GM18511 (cell line): ENCODE data around the gene S100Z.
"Not testable (repeated sequence)": the region's sequence is repeated elsewhere in the genome, so short reads cannot be mapped to it uniquely, and the experiment has no call there.

Experiments used
- ATAC-seq: cut with Tn5 transposase; IDR thresholded peaks from one replicate; pipeline ENCODE4 v1.9.1; 2021; ENCODE audit warnings: mild to moderate bottlenecking, moderate library complexity; ENCODE audit not compliant: unreplicated experiment

Gene S100Z

GRCh38 chr5:76867827-76868693 lies 18.2 kb downstream of the S100Z start:
- ATAC-seq, result no peak

DNA sequence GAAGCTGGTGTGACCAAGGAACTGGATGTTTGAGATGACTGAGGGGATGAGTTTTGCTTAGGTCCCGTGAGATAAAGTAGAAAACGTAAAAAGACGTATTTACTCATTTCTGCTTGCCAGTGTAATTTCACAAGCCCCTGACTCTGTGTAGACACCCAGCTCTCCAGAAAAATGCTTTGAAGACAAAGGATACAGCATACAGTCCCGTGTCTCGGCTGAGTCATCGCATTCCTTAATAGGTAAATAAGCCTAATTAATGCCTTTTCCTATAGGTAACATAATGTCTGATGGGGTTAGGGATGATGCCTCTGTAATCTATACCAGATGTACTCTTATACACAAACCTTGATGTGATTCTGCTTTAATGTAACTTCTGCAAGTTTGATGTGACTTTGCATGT lies 20.2 kb downstream of the S100Z start:
- no peak for ATAC-seq

- ATAC-seq, result no peak
Measured at GRCh38 chr5:76874088-76874581, 24.3 kb downstream of the S100Z start.

- no peak for ATAC-seq
Measured at GRCh38 chr5:76888733-76889300, 39.0 kb downstream of the S100Z start.

DNA sequence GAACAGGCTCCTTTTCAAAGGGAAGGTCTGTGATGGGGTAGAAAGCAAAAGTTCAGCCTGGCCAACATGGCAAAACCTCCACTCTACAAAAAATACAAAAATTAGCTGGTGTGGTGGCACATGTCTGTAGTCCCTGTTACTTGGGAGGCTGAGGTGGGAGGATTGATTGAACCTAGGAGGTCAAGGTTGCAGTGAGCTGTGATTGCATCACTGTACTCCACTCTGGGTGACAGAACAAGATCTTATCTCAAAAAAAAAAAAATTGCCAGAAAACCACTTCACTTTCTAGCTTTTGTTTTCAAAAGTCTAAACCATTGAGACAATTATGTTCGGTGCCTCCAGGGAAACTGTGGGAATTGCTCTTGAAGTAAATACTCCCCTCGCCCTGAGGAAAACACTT lies 43.5 kb downstream of the S100Z start:
- ATAC-seq, result no peak

GRCh38 chr5:76896196-76896595 lies 46.4 kb downstream of the S100Z start:
- no peak for ATAC-seq

- ATAC-seq, result no peak
Measured at GRCh38 chr5:76901522-76901921, 51.7 kb downstream of the S100Z start.

DNA sequence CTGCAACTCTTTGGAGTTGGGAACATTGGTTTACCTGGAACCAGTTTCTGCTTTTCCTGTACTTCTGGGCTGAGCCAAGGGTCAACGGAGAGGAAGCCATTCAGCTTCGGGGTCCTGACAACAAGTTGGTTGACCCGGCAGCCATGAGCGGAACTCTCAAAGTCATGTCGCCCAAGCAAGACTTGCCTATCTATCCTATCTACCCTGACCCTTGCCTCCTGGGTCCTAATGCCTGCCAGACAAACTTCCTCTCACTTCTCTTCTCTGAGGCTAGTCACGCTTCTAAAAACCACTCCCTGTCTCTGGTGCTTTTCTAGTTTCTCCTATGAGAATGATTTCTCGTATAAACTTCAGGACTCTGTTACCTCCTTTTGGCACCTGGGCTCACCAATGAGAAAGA lies 58.4 kb downstream of the S100Z start:
- no peak for ATAC-seq

- ATAC-seq, result not testable (repeated sequence)
Measured at GRCh38 chr5:76910344-76910933, 60.6 kb downstream of the S100Z start.

GRCh38 chr5:76914671-76915070 lies 64.9 kb downstream of the S100Z start:
- ATAC-seq, result not testable (repeated sequence)

DNA sequence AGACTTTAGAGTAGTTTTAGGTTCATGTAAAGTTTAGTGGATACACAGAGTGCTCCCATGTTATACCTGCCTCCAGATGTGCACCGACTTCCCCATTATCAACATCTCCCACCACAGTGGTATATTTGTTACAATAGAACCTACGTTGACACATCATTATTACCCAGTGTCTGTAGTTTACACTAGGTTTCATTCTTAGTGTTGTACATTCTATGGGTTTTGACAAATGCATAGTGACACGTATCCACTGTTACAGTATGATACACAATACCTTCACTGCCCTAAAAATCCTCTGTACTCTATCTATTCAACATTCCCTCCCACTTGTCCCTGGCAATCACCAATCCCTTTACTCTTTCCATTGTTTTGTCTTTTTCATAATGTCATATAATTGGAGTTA lies 68.7 kb downstream of the S100Z start:
- ATAC-seq, result no peak

DNA sequence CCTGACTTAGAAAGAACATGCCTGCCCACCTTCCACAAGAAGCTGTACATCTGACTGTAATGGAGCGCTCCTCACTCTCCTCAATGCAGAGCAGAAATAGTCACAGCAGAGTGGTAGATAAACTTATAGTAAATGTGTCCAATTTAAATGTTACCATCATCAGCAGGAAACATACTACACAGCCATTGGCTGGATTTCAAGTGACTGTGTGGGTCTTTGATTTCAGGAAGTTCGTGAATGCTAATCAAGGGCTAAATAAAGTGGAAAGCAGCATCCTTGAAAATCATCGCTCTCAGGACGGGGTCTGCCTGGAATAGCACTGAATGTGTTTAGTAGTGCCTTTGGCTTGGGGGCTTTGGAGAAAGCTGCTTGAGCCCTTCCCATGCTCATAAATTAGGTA lies 70.7 kb downstream of the S100Z start:
- ATAC-seq, result no peak

- no peak for ATAC-seq
Measured at GRCh38 chr5:76926329-76927105, 76.7 kb downstream of the S100Z start.

DNA sequence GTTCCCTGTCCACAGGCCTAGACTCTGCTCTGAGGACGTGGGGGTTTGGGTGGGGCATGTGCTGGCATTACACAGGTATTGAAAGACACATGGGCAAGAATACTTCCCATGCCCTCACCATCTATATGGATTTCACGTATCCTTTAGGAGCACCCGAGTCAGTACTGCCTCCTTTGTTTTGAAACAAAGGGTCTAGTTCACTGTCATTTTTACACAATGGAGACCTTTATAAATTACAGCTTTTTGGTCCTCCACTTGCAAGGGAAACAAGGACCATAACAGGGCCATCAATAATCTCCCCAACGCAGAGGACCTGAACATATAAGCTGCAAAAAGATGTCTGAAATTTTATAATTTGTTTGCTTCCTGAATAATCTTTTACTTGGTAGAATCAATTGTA lies 78.1 kb downstream of the S100Z start:
- ATAC-seq, result no peak

- no peak for ATAC-seq
Measured at GRCh38 chr5:76930083-76930482, 80.3 kb downstream of the S100Z start.

DNA sequence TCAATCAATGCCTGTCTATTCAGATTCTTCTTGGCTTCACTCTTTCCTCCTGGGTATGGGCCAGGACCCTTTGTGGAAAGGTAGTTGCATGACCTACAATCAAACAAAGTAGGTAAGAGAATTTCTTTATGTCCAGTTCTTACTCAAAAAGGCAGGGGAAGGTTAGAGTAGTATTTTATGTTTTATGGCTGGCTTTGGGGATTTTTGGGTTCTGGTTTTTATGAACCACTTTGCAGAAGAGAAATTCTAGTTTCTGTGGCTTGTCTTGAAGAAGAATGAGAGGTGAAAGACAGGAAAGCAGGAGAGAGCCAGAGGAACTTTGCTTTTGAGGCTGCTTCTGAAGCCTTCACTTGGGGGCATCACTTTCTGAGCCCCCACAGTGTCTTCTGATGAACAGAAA lies 88.4 kb downstream of the S100Z start:
- no peak for ATAC-seq

DNA sequence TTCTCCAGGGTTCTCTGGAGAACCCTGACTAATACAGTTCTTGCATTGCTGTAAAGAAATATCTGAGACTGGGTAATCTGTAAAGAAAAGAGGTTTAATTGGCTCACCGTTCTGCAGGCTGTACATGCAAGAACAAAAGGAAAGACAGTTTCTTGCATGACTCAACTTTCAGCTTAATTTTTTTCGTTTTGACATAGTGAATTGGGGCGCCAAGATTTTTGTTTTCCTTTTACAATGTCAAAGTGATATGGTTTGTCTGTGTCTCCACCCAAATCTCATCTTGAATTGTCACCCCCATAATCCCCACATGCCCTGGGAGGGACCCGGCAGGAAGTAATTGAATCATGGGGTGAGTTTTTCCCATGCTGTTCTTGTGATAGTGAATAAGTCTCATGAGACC lies 91.2 kb downstream of the S100Z start:
- no peak for ATAC-seq

DNA sequence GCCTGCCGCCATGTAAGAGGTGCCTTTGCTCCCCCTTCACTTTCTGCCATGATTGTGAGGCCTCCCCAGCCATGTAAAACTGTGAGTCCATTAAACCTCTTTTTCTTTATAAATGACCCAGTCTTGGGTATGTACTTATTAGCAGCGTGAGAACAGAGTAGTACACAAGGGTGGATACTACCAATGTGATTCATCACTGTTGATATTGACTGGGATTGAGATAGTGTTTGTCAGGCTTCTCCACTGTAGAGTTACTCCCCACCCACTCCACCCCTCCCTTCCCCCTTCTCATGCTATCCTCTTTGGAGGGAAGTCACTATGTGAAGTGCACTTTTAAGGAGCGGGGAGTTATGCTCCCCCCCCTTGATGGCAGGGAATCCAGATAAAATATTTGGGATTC lies 91.6 kb downstream of the S100Z start:
- ATAC-seq, result no peak

- no peak for ATAC-seq
Measured at GRCh38 chr5:76942581-76942980, 92.8 kb downstream of the S100Z start.

GRCh38 chr5:76943006-76943405 lies 93.2 kb downstream of the S100Z start:
- ATAC-seq, result no peak

- no peak for ATAC-seq
Measured at GRCh38 chr5:76944638-76945037, 94.8 kb downstream of the S100Z start.
